GM12878 (cell line): ENCODE measurements around the gene ADAMTS6. TPM values are rescaled to one million over a fixed set of nuclear protein-coding genes. Genes with fewer than 3 reads are reported as not detected.

Experiments used
- ATAC-seq: fragments of 200-7000 bp; cut with Tn5 transposase; 3 replicates; pipeline ENCODE4 v1.9.1; 2020; ENCODE audit warnings: mild to moderate bottlenecking, moderate library complexity
- BruUV-seq: library from RNA; stranded (reverse); fragments of 400-500 nt; replicated peaks from 2 replicates; lab custom pipeline; 2021; lab: Mats Ljungman, UMichigan
- CTCF ChIA-PET: fragments of 300-600 bp; sonication (Branson Sonifier 250); formaldehyde crosslinking; extraction: SDS; loops from one replicate; lab custom pipeline; 2021; ENCODE audit warnings: inconsistent platforms; lab: Yijun Ruan, JAX
- POLR2A ChIA-PET: fragments of 350-600 bp; formaldehyde crosslinking; extraction: SDS; loops from one replicate; lab custom pipeline; 2021; ENCODE audit warnings: inconsistent platforms; lab: Charles Lee
- RAD21 ChIA-PET: fragments of 300-600 bp; sonication (Branson Sonifier 250); formaldehyde crosslinking; loops from one replicate; lab custom pipeline; 2023; ENCODE audit warnings: antibody characterized with exemption; ENCODE audit not compliant: unreplicated experiment; lab: Charles Lee
- SMC1A ChIA-PET: fragments of 300-600 bp; sonication (Branson Sonifier 250); formaldehyde crosslinking; loops from one replicate; lab custom pipeline; 2023; ENCODE audit not compliant: unreplicated experiment, uncharacterized antibody; lab: Charles Lee
- DNase-seq: peaks from one replicate; pipeline ENCODE4 v3.0.0-alpha.2; 2011; ENCODE audit warnings: low read depth, low spot score
- FAIRE-seq: peaks from 3 replicates; lab custom pipeline; 2011; peaks lifted over from hg19 to GRCh38; lab: Jason Lieb, UNC
- H2AFZ ChIP-seq: 2 replicates; pipeline ENCODE4 v1.6.0; 2011; ENCODE audit warnings: low read depth, low read length, control low read depth; ENCODE audit not compliant: control insufficient read depth
- H3K27ac ChIP-seq: 2 replicates; pipeline ENCODE4 v1.5.1; 2011; ENCODE audit warnings: control low read depth; ENCODE audit not compliant: control insufficient read depth, insufficient read depth
- H3K27me3 ChIP-seq, 2 experiments: replicated peaks in 1 of 2; 2 replicates each; pipeline versions ENCODE4 v1.6.0 to v1.6.1; 2011; ENCODE audit warnings: low read length in 1 of 2; ENCODE audit not compliant: control insufficient read depth in 2 of 2, insufficient read depth in 2 of 2
- H3K36me3 ChIP-seq, 2 experiments: 2 replicates each; pipeline ENCODE4 v1.5.1; 2011; ENCODE audit warnings: low read length in 1 of 2; ENCODE audit not compliant: control insufficient read depth in 2 of 2, insufficient read depth in 2 of 2
- H3K4me1 ChIP-seq: 2 replicates; pipeline ENCODE4 v1.6.1; 2011; ENCODE audit warnings: mild to moderate bottlenecking, low read length, moderate library complexity, mixed read lengths; ENCODE audit not compliant: control insufficient read depth, insufficient read depth
- H3K4me2 ChIP-seq: 2 replicates; pipeline ENCODE4 v1.6.0; 2011; ENCODE audit warnings: control low read depth; ENCODE audit not compliant: control insufficient read depth, insufficient read depth
- H3K4me3 ChIP-seq: fragments of 200-600 bp; sonication (generic); 2 replicates; pipeline ENCODE4 v1.5.1; 2016
- H3K79me2 ChIP-seq: 2 replicates; pipeline ENCODE4 v1.6.0; 2011; ENCODE audit warnings: low read length; ENCODE audit not compliant: control insufficient read depth, insufficient read depth
- H3K9ac ChIP-seq: 2 replicates; pipeline ENCODE4 v1.8.0; 2011; ENCODE audit warnings: low read length, control low read depth, mixed read lengths; ENCODE audit not compliant: control insufficient read depth, insufficient read depth
- H3K9me3 ChIP-seq: replicated peaks from 3 replicates; pipeline ENCODE4 v1.5.1; 2011; ENCODE audit warnings: mild to moderate bottlenecking, low read length; ENCODE audit not compliant: control insufficient read depth, insufficient read depth
- H4K20me1 ChIP-seq: 2 replicates; pipeline ENCODE4 v1.6.0; 2011; ENCODE audit not compliant: control insufficient read depth, insufficient read depth
- BHLHE40 ChIP-seq, 2 experiments: fragments of 450-650 bp in 1 of 2; IDR thresholded peaks; 2 replicates each; pipeline ENCODE4 v1.6.1; 2011 to 2017; ENCODE audit warnings: low read depth in 2 of 2, borderline replicate concordance in 1 of 2, improper control_type of control experiment in 1 of 2, low read length in 1 of 2, mild to moderate bottlenecking in 1 of 2
- JUNB ChIP-seq: IDR thresholded peaks from 2 replicates; pipeline ENCODE4 v1.6.1; 2016; ENCODE audit warnings: antibody characterized with exemption, mild to moderate bottlenecking
- MYC ChIP-seq: IDR thresholded peaks from 2 replicates; pipeline ENCODE4 v1.6.1; 2011; ENCODE audit warnings: mild to moderate bottlenecking, low read length, moderate library complexity, inconsistent platforms; ENCODE audit not compliant: insufficient read depth, insufficient replicate concordance, insufficient read length, severe bottlenecking
- NR2C1 ChIP-seq: fragments of 450-650 bp; IDR thresholded peaks from 2 replicates; pipeline ENCODE4 v1.6.1; 2017; ENCODE audit warnings: antibody characterized with exemption, mild to moderate bottlenecking, moderate library complexity
- PML ChIP-seq: IDR thresholded peaks from 2 replicates; pipeline ENCODE4 v1.6.1; 2012; ENCODE audit warnings: low read length, inconsistent platforms
- RAD21 ChIP-seq: IDR thresholded peaks from 2 replicates; pipeline ENCODE4 v1.6.1; 2011; ENCODE audit warnings: mild to moderate bottlenecking, low read depth, low read length, moderate library complexity; ENCODE audit not compliant: insufficient read depth
- SPI1 ChIP-seq: IDR thresholded peaks from 2 replicates; pipeline ENCODE4 v1.6.1; 2011; ENCODE audit warnings: low read depth, mild to moderate bottlenecking, low read length, moderate library complexity, borderline replicate concordance; ENCODE audit not compliant: insufficient read depth
- STAT1 ChIP-seq: fragments of 450-650 bp; conservative IDR thresholded peaks from 2 replicates; pipeline ENCODE4 v1.6.1; 2014; ENCODE audit warnings: antibody characterized with exemption, mild to moderate bottlenecking
- TAF1 ChIP-seq: IDR thresholded peaks from 2 replicates; pipeline ENCODE4 v1.6.1; 2011; ENCODE audit warnings: mild to moderate bottlenecking, low read depth, low read length, borderline replicate concordance
- TCF12 ChIP-seq: IDR thresholded peaks from 2 replicates; pipeline ENCODE4 v1.6.1; 2011; ENCODE audit warnings: low read depth, mild to moderate bottlenecking, low read length
- TCF3 ChIP-seq: IDR thresholded peaks from 2 replicates; pipeline ENCODE4 v1.6.1; 2012; ENCODE audit warnings: low read depth, mild to moderate bottlenecking, low read length, borderline replicate concordance; ENCODE audit not compliant: insufficient read depth
- ZSCAN29 ChIP-seq: fragments of 450-650 bp; IDR thresholded peaks from 2 replicates; pipeline ENCODE4 v1.6.1; 2017; ENCODE audit warnings: mild to moderate bottlenecking, moderate library complexity
- WGBS: methylation state at CpG from one replicate; pipeline ENCODE4 v1.1.6; 2016; ENCODE audit warnings: low lambda C conversion rate; ENCODE audit not compliant: insufficient replicate concordance, insufficient coverage; ENCODE audit errors: missing lambda C conversion rate; 5-methylcytosine and 5-hydroxymethylcytosine counted together
- in situ Hi-C: fragments of 300-500 bp; cut with MboI; formaldehyde crosslinking; loops from 9 replicates; pipeline ENCODE4 v1.14.3; 2018; ENCODE audit warnings: mixed read lengths
- intact Hi-C: fragments of 100-400 bp; cut with micrococcal nuclease; formaldehyde crosslinking; loops from one replicate; pipeline ENCODE4 v1.14.2; 2022; ENCODE audit not compliant: unreplicated experiment
- polyA plus RNA-seq, 11 experiments: library from polyadenylated mRNA; depleted of rRNA in 4 of 11; unstranded in 6 of 11; stranded (reverse) in 5 of 11; fragments of >200 nt; fragmentation: Nextera tagmentation in 4 of 11; fragmentation: Illumina TruSeq in 1 of 11; extraction: Ambion mirVana in 4 of 11; extraction: Trizol in 1 of 11; gene quantifications; 1 replicate in 1 of 11; 2 replicates in 10 of 11; pipeline versions ENCODE4 v1.2.1 to v1.2.3, GENCODE V29; 2011 to 2016; ENCODE audit warnings: inconsistent platforms in 2 of 11, missing spikeins in 2 of 11, low read depth in 1 of 11
- total RNA-seq, 4 experiments: library from RNA; depleted of rRNA in 3 of 4; stranded (reverse); fragments of >200 nt in 3 of 4; fragmentation: Illumina TruSeq in 1 of 4; extraction: Trizol in 1 of 4; gene quantifications; 2 replicates each; pipeline versions ENCODE4 v1.2.1 to v1.2.3, GENCODE V29; 2013 to 2021
- TF ChIP-seq, protein P1 (sequence below): fragments of 450-650 bp; IDR thresholded peaks from 2 replicates; pipeline ENCODE4 v1.6.1; 2016; ENCODE audit warnings: mild to moderate bottlenecking

ADAMTS6 gene
- total and polyA plus RNA-seq, 10 of the 15 experiments (the other 5 are each of a cell fraction or from before 2014, with no cell fraction given) = 1.1 to 12.3 (median 6.5) TPM

DNA sequence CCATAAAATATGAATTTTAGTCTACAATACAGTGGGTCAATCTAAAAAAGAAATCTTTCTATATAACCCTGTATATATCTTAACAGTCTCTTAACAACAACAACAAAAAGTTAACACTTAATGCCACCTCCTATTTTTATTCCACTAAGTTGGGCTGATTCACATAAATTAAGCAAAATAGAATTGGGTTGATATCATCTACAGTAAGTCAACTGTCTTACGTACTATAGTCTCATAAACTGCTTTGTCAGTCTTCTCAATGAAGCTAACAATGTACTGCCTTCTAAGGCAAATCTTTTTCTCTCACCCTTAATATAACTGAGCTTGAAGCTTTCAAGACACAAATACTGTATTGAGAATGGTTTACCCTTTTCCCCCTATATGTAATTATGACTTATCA lies 185.7 kb downstream of the ADAMTS6 start:
- H3K4me3 ChIP-seq = no peak overlapping the region
- H3K9me3 ChIP-seq = no peaks in the 10 kb centered on the region
- RAD21 ChIA-PET = no interaction called here
- no peak overlapping the region for H2AFZ ChIP-seq
- no peak overlapping the region for H3K27ac ChIP-seq
- FAIRE-seq = no peak
- in situ Hi-C loops (no loop called here), intact Hi-C loops (no loop called here)
- no peaks in the 10 kb centered on the region for H3K36me3 ChIP-seq
- H4K20me1 ChIP-seq = no peaks in the 10 kb centered on the region
- BruUV-seq = no TSS peak
- no peak for ATAC-seq
- TF ChIP-seq TCF12 = no peak
- no peak for TF ChIP-seq PML
- TF ChIP-seq STAT1 = no peak
- TF ChIP-seq JUNB = no peak
- TF ChIP-seq TCF3 = no peak
- no peak for TF ChIP-seq MYC
- TF ChIP-seq TAF1 = no peak
- no peak for TF ChIP-seq RAD21
- TF ChIP-seq, protein P1, sequence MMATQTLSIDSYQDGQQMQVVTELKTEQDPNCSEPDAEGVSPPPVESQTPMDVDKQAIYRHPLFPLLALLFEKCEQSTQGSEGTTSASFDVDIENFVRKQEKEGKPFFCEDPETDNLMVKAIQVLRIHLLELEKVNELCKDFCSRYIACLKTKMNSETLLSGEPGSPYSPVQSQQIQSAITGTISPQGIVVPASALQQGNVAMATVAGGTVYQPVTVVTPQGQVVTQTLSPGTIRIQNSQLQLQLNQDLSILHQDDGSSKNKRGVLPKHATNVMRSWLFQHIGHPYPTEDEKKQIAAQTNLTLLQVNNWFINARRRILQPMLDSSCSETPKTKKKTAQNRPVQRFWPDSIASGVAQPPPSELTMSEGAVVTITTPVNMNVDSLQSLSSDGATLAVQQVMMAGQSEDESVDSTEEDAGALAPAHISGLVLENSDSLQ = no peak
- TF ChIP-seq SPI1 = no peak
- TF ChIP-seq BHLHE40 (IDR thresholded peaks at IDR 0.05; ENCODE audit: borderline replicate concordance in 1 of 2, low read depth in 2 of 2, low read length in 1 of 2) = no peak
- TF ChIP-seq NR2C1 = no peak
- TF ChIP-seq ZSCAN29 = no peak
- 100% methylated on average over 1 of the region's 1 CpG for WGBS
- DNase-seq = no peak
- no peaks in the 10 kb centered on the region for H3K4me1 ChIP-seq
- no peak overlapping the region for H3K4me2 ChIP-seq
- H3K27me3 ChIP-seq = no peaks in the 10 kb centered on the region
- no peak overlapping the region for H3K9ac ChIP-seq
- H3K79me2 ChIP-seq = no peaks in the 10 kb centered on the region
- POLR2A ChIA-PET = no interaction called here
- SMC1A ChIA-PET = no interaction called here
- CTCF ChIA-PET = interaction anchor here (1.2 kb wide), 1 partner anchor 10 kb away, joined by 3 read pairs; no protein-coding TSS in a partner anchor
